ENCODE measurements around the gene GPR173. TPM values are rescaled to one million over a fixed set of nuclear protein-coding genes. Genes with fewer than 3 reads are reported as not detected.

GPR173 gene
- total and polyA plus RNA-seq, 2 experiments from 2014 or later: 1.2 to 3.4 TPM

DNA sequence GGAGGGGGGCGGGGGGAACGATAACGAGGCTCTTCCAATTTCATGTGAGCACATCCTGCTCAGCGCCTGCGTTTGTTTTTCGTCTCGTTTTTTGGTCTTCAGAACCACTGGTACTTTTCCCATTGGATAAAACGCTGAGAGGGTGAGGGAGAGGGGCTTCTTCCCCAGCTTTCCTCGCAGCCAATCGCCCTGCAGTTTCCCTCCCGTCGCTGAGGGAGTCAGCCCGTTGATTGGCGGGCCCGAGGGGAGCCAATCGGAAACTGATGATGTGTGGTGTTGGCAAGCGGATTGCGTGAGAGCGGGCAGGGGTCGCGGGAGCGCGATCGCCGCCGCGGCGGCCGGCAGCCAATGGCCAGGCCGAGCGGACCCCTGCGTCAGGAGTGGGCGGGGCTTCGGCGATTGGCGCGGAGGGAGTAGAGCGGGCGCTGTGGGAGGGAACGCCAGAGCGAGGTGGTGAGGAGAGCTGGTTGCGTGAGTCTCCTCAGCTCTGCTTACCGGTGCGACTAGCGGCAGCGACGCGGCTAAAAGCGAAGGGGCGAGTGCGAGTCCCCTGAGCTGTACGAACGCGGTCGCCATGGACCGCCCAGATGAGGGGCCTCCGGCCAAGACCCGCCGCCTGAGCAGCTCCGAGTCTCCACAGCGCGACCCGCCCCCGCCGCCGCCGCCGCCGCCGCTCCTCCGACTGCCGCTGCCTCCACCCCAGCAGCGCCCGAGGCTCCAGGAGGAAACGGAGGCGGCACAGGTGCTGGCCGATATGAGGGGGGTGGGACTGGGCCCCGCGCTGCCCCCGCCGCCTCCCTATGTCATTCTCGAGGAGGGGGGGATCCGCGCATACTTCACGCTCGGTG is 33.6 kb downstream of the GPR173 start, which contains the start of gene TSPYL2:
TSPYL2 (plus strand) TSS at position 443 of the 848 bp plus-strand sequence; CDS start at position 575, 132 bp downstream.
- H3K9me2 ChIP-seq (replicated peaks; ENCODE audit: insufficient read depth): no peaks in the 10 kb centered on the region
- peak within 1 kb of the TSS; percentile 83 for H3K27ac ChIP-seq
- TF ChIP-seq, protein P1, sequence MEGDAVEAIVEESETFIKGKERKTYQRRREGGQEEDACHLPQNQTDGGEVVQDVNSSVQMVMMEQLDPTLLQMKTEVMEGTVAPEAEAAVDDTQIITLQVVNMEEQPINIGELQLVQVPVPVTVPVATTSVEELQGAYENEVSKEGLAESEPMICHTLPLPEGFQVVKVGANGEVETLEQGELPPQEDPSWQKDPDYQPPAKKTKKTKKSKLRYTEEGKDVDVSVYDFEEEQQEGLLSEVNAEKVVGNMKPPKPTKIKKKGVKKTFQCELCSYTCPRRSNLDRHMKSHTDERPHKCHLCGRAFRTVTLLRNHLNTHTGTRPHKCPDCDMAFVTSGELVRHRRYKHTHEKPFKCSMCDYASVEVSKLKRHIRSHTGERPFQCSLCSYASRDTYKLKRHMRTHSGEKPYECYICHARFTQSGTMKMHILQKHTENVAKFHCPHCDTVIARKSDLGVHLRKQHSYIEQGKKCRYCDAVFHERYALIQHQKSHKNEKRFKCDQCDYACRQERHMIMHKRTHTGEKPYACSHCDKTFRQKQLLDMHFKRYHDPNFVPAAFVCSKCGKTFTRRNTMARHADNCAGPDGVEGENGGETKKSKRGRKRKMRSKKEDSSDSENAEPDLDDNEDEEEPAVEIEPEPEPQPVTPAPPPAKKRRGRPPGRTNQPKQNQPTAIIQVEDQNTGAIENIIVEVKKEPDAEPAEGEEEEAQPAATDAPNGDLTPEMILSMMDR (IDR thresholded peaks at IDR 0.05; ENCODE audit: poor library complexity): no peak
- TF ChIP-seq EZH2phosphoT487 (IDR thresholded peaks at IDR 0.05; ENCODE audit: low read depth, severe bottlenecking, unreplicated experiment) (no peak), EZH2 (IDR thresholded peaks at IDR 0.05; ENCODE audit: borderline replicate concordance) (no peak)
- no peak within 1 kb of the TSS for H2AFZ ChIP-seq
- no peaks in the 10 kb centered on the region for H3K4me1 ChIP-seq (ENCODE audit: insufficient read depth)
- WGBS (ENCODE audit: low lambda C conversion rate, missing lambda C conversion rate): 49% methylated on average over 47 of the region's 86 CpGs
- DNase-seq (ENCODE audit: low spot score): peak; percentile 96
- no peaks in the 10 kb centered on the region for H3K9me3 ChIP-seq (ENCODE audit: low read depth)
- peaks cover 19% of the 10 kb centered on the region for H3K79me2 ChIP-seq
- H3K4me2 ChIP-seq: peak within 1 kb of the TSS; percentile 81
- peak within 1 kb of the TSS; percentile 53 for H3K4me3 ChIP-seq
- H4K20me1 ChIP-seq (ENCODE audit: insufficient read depth, poor library complexity, severe bottlenecking): peaks cover 16% of the 10 kb centered on the region
- H3K36me3 ChIP-seq (replicated peaks; ENCODE audit: insufficient read depth, low read depth): no peaks in the 10 kb centered on the region
- H3K27me3 ChIP-seq: no peaks in the 10 kb centered on the region

DNA sequence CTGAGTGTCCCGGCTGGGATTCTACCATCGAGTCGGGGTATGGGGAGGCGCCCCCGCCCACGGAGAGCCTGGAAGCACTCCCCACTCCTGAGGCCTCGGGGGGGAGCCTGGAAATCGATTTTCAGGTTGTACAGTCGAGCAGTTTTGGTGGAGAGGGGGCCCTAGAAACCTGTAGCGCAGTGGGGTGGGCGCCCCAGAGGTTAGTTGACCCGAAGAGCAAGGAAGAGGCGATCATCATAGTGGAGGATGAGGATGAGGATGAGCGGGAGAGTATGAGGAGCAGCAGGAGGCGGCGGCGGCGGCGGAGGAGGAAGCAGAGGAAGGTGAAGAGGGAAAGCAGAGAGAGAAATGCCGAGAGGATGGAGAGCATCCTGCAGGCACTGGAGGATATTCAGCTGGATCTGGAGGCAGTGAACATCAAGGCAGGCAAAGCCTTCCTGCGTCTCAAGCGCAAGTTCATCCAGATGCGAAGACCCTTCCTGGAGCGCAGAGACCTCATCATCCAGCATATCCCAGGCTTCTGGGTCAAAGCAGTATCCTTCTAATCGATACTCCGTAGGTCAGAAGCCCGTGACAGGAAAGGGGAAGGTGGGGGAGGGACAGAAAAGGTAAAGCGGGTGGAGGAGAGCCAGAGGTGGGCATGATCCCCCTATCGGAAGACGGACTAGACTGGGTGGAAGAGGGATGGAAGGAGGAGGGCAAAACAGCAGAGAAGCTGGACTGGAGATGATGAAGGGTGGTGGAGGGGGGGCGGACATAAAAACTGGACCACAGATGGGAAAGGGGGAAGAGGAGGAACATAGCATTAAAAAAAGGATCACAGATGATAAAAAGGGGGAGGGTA is 34.4 kb downstream of the GPR173 start:
- no peaks in the 10 kb centered on the region for H3K9me2 ChIP-seq (replicated peaks; ENCODE audit: insufficient read depth)
- H4K20me1 ChIP-seq (ENCODE audit: insufficient read depth, poor library complexity, severe bottlenecking): peaks cover 16% of the 10 kb centered on the region
- H3K4me1 ChIP-seq (ENCODE audit: insufficient read depth): no peaks in the 10 kb centered on the region
- no peak overlapping the region for H2AFZ ChIP-seq
- no peaks in the 10 kb centered on the region for H3K36me3 ChIP-seq (replicated peaks; ENCODE audit: insufficient read depth, low read depth)
- H3K4me3 ChIP-seq: peak overlapping the region; percentile 53
- H3K9me3 ChIP-seq (ENCODE audit: low read depth): no peaks in the 10 kb centered on the region
- no peak for DNase-seq (ENCODE audit: low spot score)
- no peak for TF ChIP-seq EZH2 (IDR thresholded peaks at IDR 0.05; ENCODE audit: borderline replicate concordance)
- TF ChIP-seq EZH2phosphoT487 (IDR thresholded peaks at IDR 0.05; ENCODE audit: low read depth, severe bottlenecking, unreplicated experiment): no peak
- TF ChIP-seq, protein P1 (IDR thresholded peaks at IDR 0.05; ENCODE audit: poor library complexity): no peak
- no peaks in the 10 kb centered on the region for H3K27me3 ChIP-seq
- peak overlapping the region; percentile 83 for H3K27ac ChIP-seq
- H3K4me2 ChIP-seq: peak overlapping the region; percentile 81
- H3K79me2 ChIP-seq: peaks cover 19% of the 10 kb centered on the region
- 41% methylated on average over 29 of the region's 31 CpGs for WGBS (ENCODE audit: low lambda C conversion rate, missing lambda C conversion rate)

GRCh38 chrX:53084043-53084570 is 35.5 kb downstream of the GPR173 start:
- Histone ChIP-seq H3K36me3 (replicated peaks; ENCODE audit: insufficient read depth, low read depth) (no peaks in the 10 kb centered on the region), H3K79me2 (peaks cover 19% of the 10 kb centered on the region), H2AFZ (no peak overlapping the region), H3K4me1 (ENCODE audit: insufficient read depth) (no peaks in the 10 kb centered on the region), H3K9me2 (replicated peaks; ENCODE audit: insufficient read depth) (no peaks in the 10 kb centered on the region), H3K27me3 (no peaks in the 10 kb centered on the region), H3K27ac (no peak overlapping the region), H3K9me3 (ENCODE audit: low read depth) (no peaks in the 10 kb centered on the region), H4K20me1 (ENCODE audit: insufficient read depth, poor library complexity, severe bottlenecking) (peaks cover 16% of the 10 kb centered on the region), H3K4me3 (no peak overlapping the region), H3K4me2 (peak overlapping the region; percentile 81)
- no peak for DNase-seq (ENCODE audit: low spot score)
- WGBS (ENCODE audit: low lambda C conversion rate, missing lambda C conversion rate): 64% methylated on average over 4 of the region's 4 CpGs
- TF ChIP-seq EZH2 (IDR thresholded peaks at IDR 0.05; ENCODE audit: borderline replicate concordance): no peak
- no peak for TF ChIP-seq EZH2phosphoT487 (IDR thresholded peaks at IDR 0.05; ENCODE audit: low read depth, severe bottlenecking, unreplicated experiment)
- TF ChIP-seq, protein P1 (IDR thresholded peaks at IDR 0.05; ENCODE audit: poor library complexity): no peak
